PFSK-1 (cell line): ENCODE measurements around the gene SLC35B4.

Experiments used
- FOXP2 ChIP-seq: optimal IDR thresholded peaks from 2 replicates; pipeline ENCODE3; 2011; ENCODE audit warnings: borderline replicate concordance, control low read depth, inconsistent platforms; ENCODE audit not compliant: insufficient read depth; ENCODE audit errors: extremely low read length, extremely low read depth
- POLR2AphosphoS5 ChIP-seq: IDR thresholded peaks from 2 replicates; pipeline ENCODE4 v1.6.1; 2012; ENCODE audit warnings: low read depth, mild to moderate bottlenecking, control low read depth, low read length, moderate library complexity
- SIN3A ChIP-seq: IDR thresholded peaks from 2 replicates; pipeline ENCODE4 v1.6.1; 2012; ENCODE audit warnings: mild to moderate bottlenecking, low read length, moderate library complexity, borderline replicate concordance; ENCODE audit not compliant: insufficient read depth
- TAF1 ChIP-seq: IDR thresholded peaks from 2 replicates; pipeline ENCODE4 v1.6.1; 2012; ENCODE audit warnings: low read length, control low read depth, borderline replicate concordance; ENCODE audit not compliant: insufficient read depth
- TF ChIP-seq, protein P1 (sequence below), 2 experiments: IDR thresholded peaks; 2 replicates each; pipeline versions ENCODE4 v1.6.1 to v1.8.0; 2011 to 2012; ENCODE audit warnings: low read depth in 2 of 2, low read length in 2 of 2, control low read depth in 1 of 2, inconsistent platforms in 1 of 2, mild to moderate bottlenecking in 1 of 2, moderate library complexity in 1 of 2; ENCODE audit not compliant: insufficient read depth in 1 of 2

SLC35B4 gene

DNA sequence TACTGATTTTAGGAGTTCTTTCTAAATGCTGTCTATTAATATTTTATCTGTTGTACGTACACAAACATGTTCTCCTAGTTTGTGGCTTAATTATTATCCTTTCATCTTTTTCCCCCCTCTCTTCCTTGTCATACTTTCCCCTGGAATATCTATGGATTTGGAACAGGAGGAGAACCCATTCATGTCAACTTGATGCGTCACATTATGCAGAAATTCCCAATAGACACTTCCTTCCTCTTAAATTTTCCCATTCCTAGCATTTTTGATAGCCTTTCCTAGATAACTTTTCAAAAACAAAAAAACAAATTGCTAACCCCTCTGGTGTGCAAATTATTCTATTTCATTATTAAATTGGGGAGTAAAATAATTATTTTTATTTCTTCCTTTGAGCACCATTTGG is 36.2 kb downstream of the SLC35B4 start:
- TF ChIP-seq, protein P1, sequence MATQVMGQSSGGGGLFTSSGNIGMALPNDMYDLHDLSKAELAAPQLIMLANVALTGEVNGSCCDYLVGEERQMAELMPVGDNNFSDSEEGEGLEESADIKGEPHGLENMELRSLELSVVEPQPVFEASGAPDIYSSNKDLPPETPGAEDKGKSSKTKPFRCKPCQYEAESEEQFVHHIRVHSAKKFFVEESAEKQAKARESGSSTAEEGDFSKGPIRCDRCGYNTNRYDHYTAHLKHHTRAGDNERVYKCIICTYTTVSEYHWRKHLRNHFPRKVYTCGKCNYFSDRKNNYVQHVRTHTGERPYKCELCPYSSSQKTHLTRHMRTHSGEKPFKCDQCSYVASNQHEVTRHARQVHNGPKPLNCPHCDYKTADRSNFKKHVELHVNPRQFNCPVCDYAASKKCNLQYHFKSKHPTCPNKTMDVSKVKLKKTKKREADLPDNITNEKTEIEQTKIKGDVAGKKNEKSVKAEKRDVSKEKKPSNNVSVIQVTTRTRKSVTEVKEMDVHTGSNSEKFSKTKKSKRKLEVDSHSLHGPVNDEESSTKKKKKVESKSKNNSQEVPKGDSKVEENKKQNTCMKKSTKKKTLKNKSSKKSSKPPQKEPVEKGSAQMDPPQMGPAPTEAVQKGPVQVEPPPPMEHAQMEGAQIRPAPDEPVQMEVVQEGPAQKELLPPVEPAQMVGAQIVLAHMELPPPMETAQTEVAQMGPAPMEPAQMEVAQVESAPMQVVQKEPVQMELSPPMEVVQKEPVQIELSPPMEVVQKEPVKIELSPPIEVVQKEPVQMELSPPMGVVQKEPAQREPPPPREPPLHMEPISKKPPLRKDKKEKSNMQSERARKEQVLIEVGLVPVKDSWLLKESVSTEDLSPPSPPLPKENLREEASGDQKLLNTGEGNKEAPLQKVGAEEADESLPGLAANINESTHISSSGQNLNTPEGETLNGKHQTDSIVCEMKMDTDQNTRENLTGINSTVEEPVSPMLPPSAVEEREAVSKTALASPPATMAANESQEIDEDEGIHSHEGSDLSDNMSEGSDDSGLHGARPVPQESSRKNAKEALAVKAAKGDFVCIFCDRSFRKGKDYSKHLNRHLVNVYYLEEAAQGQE (IDR thresholded peaks at IDR 0.05; ENCODE audit: insufficient read depth in 1 of 2, low read depth in 2 of 2, low read length in 2 of 2), result no peak
- no peak for TF ChIP-seq POLR2AphosphoS5
- no peak for TF ChIP-seq TAF1
- no peak for TF ChIP-seq SIN3A
- no peak for TF ChIP-seq FOXP2

DNA sequence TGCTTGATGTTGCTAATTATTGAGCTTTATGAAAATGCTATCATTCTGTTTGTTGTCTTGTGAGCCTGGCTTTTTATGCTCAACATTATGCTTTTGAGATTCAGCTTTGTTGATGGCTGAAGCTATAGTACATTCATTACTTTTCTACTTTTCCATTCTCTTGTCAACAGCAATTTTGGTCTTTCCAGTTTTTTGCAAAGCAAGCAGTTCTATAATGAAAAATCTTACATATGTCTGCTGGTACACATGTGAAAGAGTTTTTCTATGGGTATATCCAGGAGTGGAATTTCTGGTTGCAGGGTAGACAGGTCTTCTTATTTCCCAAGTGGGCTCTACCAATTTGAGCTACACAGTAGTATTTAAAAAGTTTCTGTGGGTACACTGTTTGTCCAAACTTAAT is 36.8 kb downstream of the SLC35B4 start:
- no peak for TF ChIP-seq SIN3A
- no peak for TF ChIP-seq FOXP2
- TF ChIP-seq, protein P1 (IDR thresholded peaks at IDR 0.05; ENCODE audit: insufficient read depth in 1 of 2, low read depth in 2 of 2, low read length in 2 of 2), result no peak
- no peak for TF ChIP-seq POLR2AphosphoS5
- no peak for TF ChIP-seq TAF1

DNA sequence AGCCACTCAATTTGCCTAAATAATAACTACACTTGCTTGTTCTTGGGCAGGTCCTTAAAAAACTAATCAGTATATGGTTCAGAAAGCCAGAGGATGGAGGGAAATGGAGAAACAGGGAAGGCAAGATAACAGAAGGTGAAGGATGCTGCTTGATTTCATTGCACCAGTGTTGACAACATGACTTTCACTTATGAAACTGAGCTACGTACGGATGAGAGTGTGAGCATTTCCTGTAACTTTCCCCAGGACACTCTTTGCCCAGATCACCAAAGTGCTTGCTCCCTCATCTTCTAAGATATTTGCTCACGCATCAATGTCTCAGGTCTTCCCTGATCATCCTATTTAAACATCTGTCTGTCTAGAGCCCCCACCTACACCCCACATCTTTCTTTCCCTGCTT is 37.4 kb downstream of the SLC35B4 start:
- no peak for TF ChIP-seq FOXP2
- TF ChIP-seq, protein P1 (IDR thresholded peaks at IDR 0.05; ENCODE audit: insufficient read depth in 1 of 2, low read depth in 2 of 2, low read length in 2 of 2), result no peak
- TF ChIP-seq SIN3A, result no peak
- TF ChIP-seq TAF1, result no peak
- no peak for TF ChIP-seq POLR2AphosphoS5

DNA sequence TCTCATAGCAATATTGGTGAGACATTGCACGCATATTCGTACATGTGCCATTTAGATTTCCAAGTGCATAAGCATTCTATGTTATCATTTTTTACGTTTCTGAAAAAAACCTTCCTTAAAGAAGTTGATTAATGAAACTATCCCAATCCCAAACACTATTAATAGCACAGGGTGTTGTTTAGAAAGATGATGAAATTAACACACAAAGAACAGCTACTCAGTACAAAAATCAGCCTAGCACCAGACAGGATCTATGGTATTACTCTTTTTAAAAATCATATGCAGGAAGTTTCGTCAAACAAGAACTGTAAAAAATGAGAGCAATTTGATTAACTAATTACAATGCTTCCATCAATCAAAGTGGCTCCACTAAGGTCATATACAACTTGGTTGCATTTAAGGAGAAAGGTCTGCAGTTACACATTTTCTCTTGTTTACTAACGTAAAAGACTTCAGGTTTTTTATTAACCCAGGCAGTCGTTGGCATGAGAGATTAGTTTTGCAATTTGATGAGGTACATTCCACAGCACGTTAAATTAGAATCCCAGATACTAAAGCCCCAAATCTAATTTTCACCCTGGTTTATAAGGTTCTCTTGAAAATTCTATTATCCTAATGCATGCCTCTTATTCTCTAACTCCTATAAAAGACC is 38.1 kb downstream of the SLC35B4 start:
- TF ChIP-seq SIN3A, result no peak
- TF ChIP-seq POLR2AphosphoS5, result no peak
- TF ChIP-seq FOXP2, result no peak
- TF ChIP-seq TAF1, result no peak
- TF ChIP-seq, protein P1 (IDR thresholded peaks at IDR 0.05; ENCODE audit: insufficient read depth in 1 of 2, low read depth in 2 of 2, low read length in 2 of 2), result no peak

DNA sequence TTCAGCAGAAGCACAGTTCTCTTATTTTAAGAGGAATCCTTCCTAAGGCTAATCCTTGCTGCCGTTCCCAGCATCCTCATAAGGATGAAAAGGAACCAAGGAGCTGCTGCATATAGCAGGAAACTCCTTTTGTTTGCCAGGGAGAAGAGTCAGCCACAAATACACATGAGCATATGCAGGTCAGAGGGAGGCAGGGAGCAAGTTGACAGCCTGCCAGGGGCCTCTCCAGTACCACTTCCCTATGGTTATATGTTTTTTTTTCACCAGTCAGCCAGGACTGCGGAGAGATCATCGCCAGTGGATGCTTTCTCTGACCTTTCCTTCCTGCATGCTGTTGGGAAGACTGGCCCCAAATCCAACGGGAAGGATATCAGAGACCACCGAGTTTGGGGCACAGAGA is 39.8 kb downstream of the SLC35B4 start:
- no peak for TF ChIP-seq TAF1
- no peak for TF ChIP-seq FOXP2
- no peak for TF ChIP-seq POLR2AphosphoS5
- TF ChIP-seq, protein P1 (IDR thresholded peaks at IDR 0.05; ENCODE audit: insufficient read depth in 1 of 2, low read depth in 2 of 2, low read length in 2 of 2), result no peak
- no peak for TF ChIP-seq SIN3A
